ENCODE results near the gene OTOA. TPM values are rescaled to one million over a fixed set of nuclear protein-coding genes. Genes with fewer than 3 reads are reported as not detected.
A peak's percentile ranks its signal among the peaks of the same experiment; 100 is the strongest.
"Not testable (repeated sequence)": the region's sequence is repeated elsewhere in the genome, so short reads cannot be mapped to it uniquely, and the experiment has no call there.

The OTOA gene
- total RNA-seq, 2 experiments from 2014 or later = not detected

GRCh38 chr16:21801538-21802374 lies 138.0 kb downstream of the OTOA start:
- CTCF ChIA-PET = interaction anchor here (0.6 kb wide), 2 partner anchors 149 to 226 kb away, joined by 3 read pairs; no protein-coding TSS in a partner anchor
- H3K27ac Mint-ChIP-seq; H3K36me3 Mint-ChIP-seq (ENCODE audit: low read depth); H3K9me3 Mint-ChIP-seq; H3K27me3 Mint-ChIP-seq (ENCODE audit: low read depth); H3K4me1 Mint-ChIP-seq (ENCODE audit: low read depth); intact Hi-C loops (cut with micrococcal nuclease); H3K4me3 Mint-ChIP-seq: not testable (repeated sequence)
- peak; percentile 50 for DNase-seq

- H3K27ac Mint-ChIP-seq; H3K36me3 Mint-ChIP-seq (ENCODE audit: low read depth); H3K9me3 Mint-ChIP-seq; DNase-seq; H3K27me3 Mint-ChIP-seq (ENCODE audit: low read depth); H3K4me1 Mint-ChIP-seq (ENCODE audit: low read depth); intact Hi-C loops (cut with micrococcal nuclease); H3K4me3 Mint-ChIP-seq: not testable (repeated sequence)
- CTCF ChIA-PET = interaction anchor here (0.6 kb wide), 2 partner anchors 149 to 227 kb away, joined by 3 read pairs; no protein-coding TSS in a partner anchor
These were observed 138.6 kb downstream of the OTOA start for GRCh38 chr16:21802375-21802663.

Other genes starting within 250 kb of the OTOA start
- 10 to 100 TPM; 82.5 to 85.1 TPM for gene METTL9, start 64.4 kb upstream of the OTOA start, total RNA-seq
- gene IGSF6, start 11.4 kb upstream of the OTOA start, total RNA-seq = not detected
- gene NPIPB4, start 193.8 kb downstream of the OTOA start, total RNA-seq = 10 to 100 TPM; 91.9 to 94.9 TPM